ENCODE data around the gene SP5. TPM values are rescaled to one million over a fixed set of nuclear protein-coding genes. Genes with fewer than 3 reads are reported as not detected.

SP5 gene
- total RNA-seq, 1 experiment from 2014 or later, result 0.98 TPM

- Histone ChIP-seq H3K4me3 (replicated peaks in 1 of 2; ENCODE audit: low read depth in 1 of 2, low read length in 2 of 2) (no peak overlapping the region), H3K9ac (ENCODE audit: low read length) (no peak overlapping the region), H3K4me2 (ENCODE audit: low read length) (no peak overlapping the region), H4K20me1 (ENCODE audit: insufficient read depth) (no peaks in the 10 kb centered on the region), H3K79me2 (ENCODE audit: insufficient read depth, low read length) (no peaks in the 10 kb centered on the region), H3K4me1 (ENCODE audit: control insufficient read depth in 1 of 2, insufficient read depth in 2 of 2, low read length in 2 of 2) (peaks cover 3 to 21% of the 10 kb centered on the region in 2 experiments; a peak in 3 of 4 replicates), H3K27me3 (ENCODE audit: insufficient read depth, low read length) (no peaks in the 10 kb centered on the region), H2AFZ (ENCODE audit: low read depth, low read length, poor library complexity, severe bottlenecking) (no peak overlapping the region), H3K36me3 (ENCODE audit: control insufficient read depth in 1 of 2, insufficient read depth in 2 of 2, low read length in 2 of 2) (no peaks in the 10 kb centered on the region), H3K9me2 (ENCODE audit: insufficient read depth) (no peaks in the 10 kb centered on the region), H3K27ac (ENCODE audit: low read depth, low read length) (no peak overlapping the region), H3K9me3 (ENCODE audit: control insufficient read depth in 1 of 2, insufficient read depth in 1 of 2, low read depth in 1 of 2, low read length in 2 of 2) (no peaks in the 10 kb centered on the region)
- ATAC-seq (no peak), DNase-seq (ENCODE audit: low read depth, low spot score) (no peak)
- POLR2A ChIA-PET, result interaction anchor here (0.8 kb wide), 1 partner anchor 9 kb away, joined by 3 read pairs; no protein-coding TSS in a partner anchor
- no TSS peak for BruUV-seq (replicated peaks)
- TF ChIP-seq EGR1 (IDR thresholded peaks at IDR 0.05; ENCODE audit: low read depth) (no peak), ZNF274 (IDR thresholded peaks at IDR 0.05; ENCODE audit: low read depth, low read length) (no peak), TCF7L2 (IDR thresholded peaks at IDR 0.05; ENCODE audit: borderline replicate concordance, extremely low read depth, insufficient read depth, insufficient read length) (no peak), ELF1 (IDR thresholded peaks at IDR 0.05; ENCODE audit: borderline replicate concordance, low read depth) (no peak), EZH2phosphoT487 (IDR thresholded peaks at IDR 0.05; ENCODE audit: borderline replicate concordance) (no peak), ZFX (IDR thresholded peaks at IDR 0.05) (no peak), CBX3 (IDR thresholded peaks at IDR 0.05; ENCODE audit: low read depth) (no peak), RAD21 (IDR thresholded peaks at IDR 0.05; ENCODE audit: low read depth) (no peak), SRF (IDR thresholded peaks at IDR 0.05; ENCODE audit: low read depth) (no peak), FOSL1 (IDR thresholded peaks at IDR 0.05; ENCODE audit: low read depth) (no peak), REST (IDR thresholded peaks at IDR 0.05; ENCODE audit: low read depth) (no peak), ZBTB33 (IDR thresholded peaks at IDR 0.05; ENCODE audit: extremely low read depth, insufficient replicate concordance, low read length) (no peak), POLR2A (IDR thresholded peaks at IDR 0.05; ENCODE audit: borderline replicate concordance, extremely low read depth, insufficient read depth, insufficient read length) (no peak), EZH2 (IDR thresholded peaks at IDR 0.05) (no peak), YY1 (IDR thresholded peaks at IDR 0.05; ENCODE audit: extremely low read depth, insufficient replicate concordance, low read depth, low read length) (no peak), ATF3 (IDR thresholded peaks at IDR 0.05) (no peak), MAX (IDR thresholded peaks at IDR 0.05) (no peak), CTCF (IDR thresholded peaks at IDR 0.05 in 2 of 3, conservative IDR thresholded peaks at IDR 0.05 in 1 of 3; ENCODE audit: borderline replicate concordance in 1 of 3, insufficient read depth in 1 of 3, low read depth in 2 of 3, low read length in 2 of 3) (no peak)
- CTCF ChIA-PET, result no interaction called here
- RAD21 ChIA-PET (ENCODE audit: low non-redundant PET in 1 of 2, low total read pairs in 2 of 2, uncharacterized antibody in 2 of 2, unreplicated experiment in 2 of 2), result no interaction called here
- intact Hi-C loops (cut with micrococcal nuclease), result no loop called here
These were observed 3.1 kb upstream of the SP5 start for GRCh38 chr2:170711774-170712652.
